GM12873 (cell line): ENCODE results near the gene LRMDA.

Experiments used
- TF ChIP-seq, protein P1 (sequence below): IDR thresholded peaks from 2 replicates; pipeline ENCODE4 v1.5.1; 2012; ENCODE audit warnings: low read depth, mild to moderate bottlenecking, moderate library complexity, low read length, control low read depth; ENCODE audit not compliant: insufficient read depth; ENCODE audit errors: missing control alignments

The LRMDA gene

DNA sequence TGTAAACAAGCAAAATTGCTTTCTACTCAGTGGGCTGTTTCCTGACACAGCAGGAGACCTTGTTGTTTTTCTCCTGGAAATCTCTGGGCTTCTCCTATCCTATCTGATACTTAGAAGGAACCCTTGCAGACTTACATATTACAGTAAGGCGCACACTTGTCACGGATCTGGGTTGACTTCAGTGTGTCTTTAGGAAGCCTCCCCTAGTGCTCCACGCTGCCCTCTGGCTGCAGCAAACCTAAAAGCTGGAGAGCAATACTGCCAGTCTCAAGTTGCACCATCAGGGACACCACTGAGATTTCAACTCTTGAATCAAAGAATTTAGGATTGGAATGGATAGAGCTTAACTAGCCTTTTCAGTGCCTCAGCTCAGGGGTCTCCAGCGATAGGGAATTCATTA lies 495.3 kb downstream of the LRMDA start:
- TF ChIP-seq, protein P1, sequence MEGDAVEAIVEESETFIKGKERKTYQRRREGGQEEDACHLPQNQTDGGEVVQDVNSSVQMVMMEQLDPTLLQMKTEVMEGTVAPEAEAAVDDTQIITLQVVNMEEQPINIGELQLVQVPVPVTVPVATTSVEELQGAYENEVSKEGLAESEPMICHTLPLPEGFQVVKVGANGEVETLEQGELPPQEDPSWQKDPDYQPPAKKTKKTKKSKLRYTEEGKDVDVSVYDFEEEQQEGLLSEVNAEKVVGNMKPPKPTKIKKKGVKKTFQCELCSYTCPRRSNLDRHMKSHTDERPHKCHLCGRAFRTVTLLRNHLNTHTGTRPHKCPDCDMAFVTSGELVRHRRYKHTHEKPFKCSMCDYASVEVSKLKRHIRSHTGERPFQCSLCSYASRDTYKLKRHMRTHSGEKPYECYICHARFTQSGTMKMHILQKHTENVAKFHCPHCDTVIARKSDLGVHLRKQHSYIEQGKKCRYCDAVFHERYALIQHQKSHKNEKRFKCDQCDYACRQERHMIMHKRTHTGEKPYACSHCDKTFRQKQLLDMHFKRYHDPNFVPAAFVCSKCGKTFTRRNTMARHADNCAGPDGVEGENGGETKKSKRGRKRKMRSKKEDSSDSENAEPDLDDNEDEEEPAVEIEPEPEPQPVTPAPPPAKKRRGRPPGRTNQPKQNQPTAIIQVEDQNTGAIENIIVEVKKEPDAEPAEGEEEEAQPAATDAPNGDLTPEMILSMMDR, result peak; percentile 46

DNA sequence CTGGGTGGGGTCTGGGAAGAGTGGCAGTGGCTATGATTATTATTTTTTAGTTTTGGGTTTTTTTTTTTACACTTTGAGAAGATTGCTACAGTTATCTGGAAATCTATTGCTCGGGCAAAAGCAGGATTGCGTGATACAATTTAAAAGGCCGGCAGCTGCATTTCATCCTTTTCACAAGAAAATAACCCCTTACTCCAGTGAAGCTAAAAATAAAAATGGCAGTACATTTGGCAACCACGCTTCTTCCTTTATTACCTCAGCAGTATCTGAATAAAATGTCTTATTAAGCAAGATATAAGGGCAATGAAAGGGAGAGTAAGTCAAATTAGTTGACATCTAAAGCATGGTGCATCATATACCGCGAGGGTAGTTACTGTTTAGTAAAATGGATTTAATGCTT lies 496.8 kb downstream of the LRMDA start:
- TF ChIP-seq, protein P1, result no peak

DNA sequence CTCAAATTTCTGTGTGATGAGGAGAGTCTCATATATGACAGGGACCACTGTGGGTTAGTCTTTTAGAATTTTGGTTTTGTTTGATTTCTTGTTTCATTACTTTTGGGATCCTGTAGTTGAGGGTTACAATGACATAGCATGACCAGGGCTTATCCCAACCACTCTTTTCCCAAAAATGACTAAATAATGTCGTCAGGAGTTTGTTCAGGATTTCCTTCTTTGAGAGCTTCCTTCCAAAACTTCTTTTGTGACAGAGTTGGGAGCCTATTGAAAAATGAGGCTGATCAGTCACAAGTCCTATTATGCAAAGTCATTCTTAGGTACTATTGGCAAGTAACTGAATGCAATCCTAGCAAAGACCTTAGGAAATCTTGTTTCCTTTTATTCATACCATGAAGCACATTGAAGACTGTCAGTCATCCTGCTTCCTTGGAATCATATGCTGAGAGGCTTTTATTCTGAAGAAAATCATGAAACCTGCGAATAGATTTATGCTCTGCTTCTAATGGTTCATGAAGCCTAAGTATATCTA lies 498.3 kb downstream of the LRMDA start:
- TF ChIP-seq, protein P1, result no peak

DNA sequence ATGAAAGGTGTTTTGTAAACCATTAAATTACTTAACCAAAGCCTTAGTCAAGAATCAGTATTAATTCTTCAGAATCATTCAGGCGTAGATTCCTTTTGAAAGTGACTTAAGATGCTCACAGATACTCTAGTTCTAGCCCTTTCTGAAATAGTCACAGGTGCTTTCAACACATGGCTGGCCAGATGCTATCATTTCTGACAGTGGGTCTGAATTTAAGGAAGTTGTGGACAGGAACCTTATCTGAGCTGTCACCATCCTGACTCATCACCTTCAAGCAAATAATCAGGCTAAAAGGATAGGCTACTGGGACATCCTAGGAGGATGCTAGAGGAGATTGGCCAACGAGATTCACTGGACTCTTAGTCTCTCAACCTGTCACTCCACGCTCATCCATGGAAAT lies 501.5 kb downstream of the LRMDA start:
- TF ChIP-seq, protein P1, result no peak

DNA sequence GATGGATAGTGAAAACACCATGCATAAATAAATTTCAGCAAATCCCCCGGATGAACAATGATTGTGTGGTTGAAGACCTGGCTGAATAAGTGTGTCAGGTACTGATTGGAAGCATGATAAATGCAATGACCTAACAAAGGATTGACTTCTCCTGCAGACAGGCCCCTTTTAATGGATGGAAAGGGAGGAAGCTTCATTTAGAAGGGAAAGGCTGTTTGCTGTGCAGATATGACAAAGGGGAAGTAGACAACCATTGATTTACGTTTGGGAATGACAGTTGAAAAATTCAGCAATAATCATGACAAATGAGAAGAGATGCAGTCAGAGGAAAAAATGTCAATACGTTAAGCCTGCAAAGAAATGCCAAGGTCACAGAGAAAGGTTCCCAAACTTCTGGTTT lies 503.8 kb downstream of the LRMDA start:
- TF ChIP-seq, protein P1, result no peak

DNA sequence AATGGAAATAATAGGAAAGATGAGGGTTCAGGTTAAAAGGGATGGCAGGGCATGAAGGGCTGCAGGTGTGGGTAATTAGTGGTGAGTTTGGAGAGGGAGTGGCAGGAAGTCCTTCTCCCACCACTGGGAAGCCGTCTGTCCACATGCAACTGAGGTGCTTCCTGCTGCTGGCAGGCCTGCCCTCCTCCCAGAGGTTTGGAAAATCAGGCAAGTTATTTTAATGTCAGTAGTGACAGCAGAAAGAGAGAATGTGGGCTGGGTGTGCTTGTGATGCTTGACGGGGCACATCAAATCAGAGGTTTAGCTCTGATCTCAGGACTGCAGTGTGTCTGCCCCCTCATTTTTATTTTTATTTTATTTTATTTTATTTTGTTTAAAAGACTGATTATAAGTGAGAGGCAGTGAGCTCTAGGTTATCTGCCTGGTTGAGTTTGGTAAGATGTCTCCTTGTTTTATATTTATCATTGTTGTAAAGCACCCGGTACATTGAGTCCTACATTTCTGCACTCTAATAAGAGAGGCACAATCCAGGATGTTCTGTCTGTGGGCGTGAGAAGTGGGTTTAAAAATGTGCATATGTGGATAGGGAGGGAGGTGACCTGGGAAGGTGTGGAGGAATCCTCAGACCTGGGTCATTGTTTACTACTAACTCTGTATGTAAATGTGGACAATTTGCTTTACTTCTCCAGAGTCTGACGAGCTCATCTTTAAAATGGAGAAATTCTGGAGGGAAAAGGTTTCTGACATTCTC lies 504.4 kb downstream of the LRMDA start:
- TF ChIP-seq, protein P1, result no peak

DNA sequence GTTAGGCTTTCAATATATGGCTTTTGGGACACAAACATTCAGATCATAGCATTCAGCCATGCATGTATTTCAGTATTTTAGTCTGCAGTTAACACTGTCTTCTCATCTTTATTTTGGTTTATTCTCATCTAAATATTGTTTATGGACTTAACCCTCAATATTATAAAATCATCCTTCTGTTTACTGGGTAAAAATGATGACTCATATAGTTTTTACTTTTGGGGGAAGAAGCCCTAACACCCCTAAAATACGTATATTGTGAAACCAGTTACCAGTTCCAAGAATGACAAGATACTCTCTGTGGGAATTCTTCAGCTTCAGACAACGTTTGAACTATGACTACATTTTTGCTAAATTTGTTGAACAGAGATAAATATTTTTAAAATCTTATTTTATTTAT lies 505.4 kb downstream of the LRMDA start:
- TF ChIP-seq, protein P1, result no peak
